Parathyroid adenoma (tissue), 2 donors: ENCODE measurements around the gene DNAJC25.

ENCODE experiments used
- H2AFZ ChIP-seq: fragments of 300-600 bp; sonication (generic); one replicate; pipeline ENCODE4 v1.7.0; 2017; ENCODE audit warnings: antibody characterized with exemption, mild to moderate bottlenecking
- H3K27ac ChIP-seq: fragments of 300-600 bp; sonication (generic); one replicate; pipeline ENCODE4 v1.7.0; 2017
- H3K27me3 ChIP-seq: fragments of 300-600 bp; sonication (generic); one replicate; pipeline ENCODE4 v1.7.0; 2017; ENCODE audit warnings: low read length; ENCODE audit not compliant: control insufficient read depth, insufficient read depth
- H3K36me3 ChIP-seq: fragments of 300-600 bp; sonication (generic); one replicate; pipeline ENCODE4 v1.7.0; 2017; ENCODE audit warnings: low read length; ENCODE audit not compliant: control insufficient read depth, insufficient read depth
- H3K4me1 ChIP-seq: fragments of 300-600 bp; sonication (generic); one replicate; pipeline ENCODE4 v1.7.0; 2017; ENCODE audit warnings: control low read depth
- H3K4me2 ChIP-seq: fragments of 300-600 bp; sonication (generic); one replicate; pipeline ENCODE4 v1.7.0; 2017; ENCODE audit warnings: low read length
- H3K4me3 ChIP-seq: fragments of 300-600 bp; sonication (generic); one replicate; pipeline ENCODE4 v1.7.0; 2017; ENCODE audit warnings: low read depth, low read length
- H3K79me2 ChIP-seq: fragments of 300-600 bp; sonication (generic); one replicate; pipeline ENCODE4 v1.7.0; 2017; ENCODE audit warnings: control low read depth
- H3K9ac ChIP-seq: fragments of 300-600 bp; sonication (generic); one replicate; pipeline ENCODE4 v1.7.0; 2017; ENCODE audit warnings: mild to moderate bottlenecking
- H3K9me3 ChIP-seq: fragments of 300-600 bp; sonication (generic); one replicate; pipeline ENCODE4 v1.7.0; 2017; ENCODE audit warnings: low read length; ENCODE audit not compliant: control insufficient read depth
- CTCF ChIP-seq: fragments of 300-600 bp; sonication (generic); IDR thresholded peaks from one replicate; pipeline ENCODE4 v1.7.0; 2017; ENCODE audit warnings: antibody characterized with exemption, mild to moderate bottlenecking
- donor health status: primary hyperparathyroidism.

Gene DNAJC25

GRCh38 chr9:111631214-111631971 is at the start of gene DNAJC25:
DNAJC25 (plus strand) TSS chr9:111631334; CDS start chr9:111631408, 74 bp downstream.
- peaks cover 4% of the 10 kb centered on the region for H3K79me2 ChIP-seq
- H3K4me1 ChIP-seq = no peaks in the 10 kb centered on the region
- peak within 1 kb of the TSS; percentile 92 for H3K4me2 ChIP-seq
- no peaks in the 10 kb centered on the region for H3K36me3 ChIP-seq
- H3K27ac ChIP-seq = peak within 1 kb of the TSS; percentile 54
- peak within 1 kb of the TSS; percentile 95 for H2AFZ ChIP-seq
- H3K4me3 ChIP-seq = peak within 1 kb of the TSS; percentile 85
- H3K27me3 ChIP-seq = no peaks in the 10 kb centered on the region
- H3K9me3 ChIP-seq = no peaks in the 10 kb centered on the region
- peak within 1 kb of the TSS; percentile 28 for H3K9ac ChIP-seq
- no peak for TF ChIP-seq CTCF

GRCh38 chr9:111582888-111583287 is 48.2 kb upstream of the DNAJC25 start:
- no peak overlapping the region for H3K4me2 ChIP-seq
- H3K36me3 ChIP-seq = no peaks in the 10 kb centered on the region
- no peak overlapping the region for H2AFZ ChIP-seq
- no peak overlapping the region for H3K27ac ChIP-seq
- no peaks in the 10 kb centered on the region for H3K79me2 ChIP-seq
- TF ChIP-seq CTCF = no peak
- H3K27me3 ChIP-seq = no peaks in the 10 kb centered on the region
- H3K4me3 ChIP-seq = no peak overlapping the region
- no peaks in the 10 kb centered on the region for H3K4me1 ChIP-seq
- no peak overlapping the region for H3K9ac ChIP-seq
- no peaks in the 10 kb centered on the region for H3K9me3 ChIP-seq

GRCh38 chr9:111586378-111586777 is 44.8 kb upstream of the DNAJC25 start:
- Histone ChIP-seq H3K36me3 (no peaks in the 10 kb centered on the region), H2AFZ (no peak overlapping the region), H3K27me3 (no peaks in the 10 kb centered on the region), H3K9ac (no peak overlapping the region), H3K79me2 (no peaks in the 10 kb centered on the region), H3K4me1 (no peaks in the 10 kb centered on the region), H3K4me3 (no peak overlapping the region), H3K27ac (no peak overlapping the region), H3K4me2 (no peak overlapping the region), H3K9me3 (no peaks in the 10 kb centered on the region)
- TF ChIP-seq CTCF = no peak

GRCh38 chr9:111588846-111589245 is 42.3 kb upstream of the DNAJC25 start:
- TF ChIP-seq CTCF = no peak

More at GRCh38 chr9:111588846-111589245, 42.3 kb upstream of the DNAJC25 start:
- no peaks in the 10 kb centered on the region for H3K79me2 ChIP-seq
- H3K36me3 ChIP-seq = no peaks in the 10 kb centered on the region
- no peak overlapping the region for H3K4me2 ChIP-seq
- no peaks in the 10 kb centered on the region for H3K9me3 ChIP-seq
- H3K27ac ChIP-seq = no peak overlapping the region
- no peak overlapping the region for H3K9ac ChIP-seq
- H3K4me3 ChIP-seq = no peak overlapping the region
- H3K4me1 ChIP-seq = no peaks in the 10 kb centered on the region
- H3K27me3 ChIP-seq = no peaks in the 10 kb centered on the region
- H2AFZ ChIP-seq = no peak overlapping the region
